K562 (cell line): ENCODE data around the gene REM2. TPM values are rescaled to one million over a fixed set of nuclear protein-coding genes. Genes with fewer than 3 reads are reported as not detected.

Experiments used
- BRF1 ChIP-seq: IDR thresholded peaks from 3 replicates; pipeline ENCODE4 v1.6.1; 2011; ENCODE audit warnings: borderline replicate concordance, mild to moderate bottlenecking; ENCODE audit not compliant: insufficient read length; ENCODE audit errors: extremely low read depth
- CHD7 ChIP-seq: fragments of 200-600 bp; sonication (generic); IDR thresholded peaks from one replicate; pipeline ENCODE4 v1.6.1; 2012; ENCODE audit warnings: mild to moderate bottlenecking, low read depth, low read length, inconsistent platforms
- HINFP ChIP-seq: fragments of 450-650 bp; conservative IDR thresholded peaks from 2 replicates; pipeline ENCODE4 v1.6.1; 2016; ENCODE audit warnings: missing genetic modification characterization, low read depth, mild to moderate bottlenecking, control low read depth, missing compliant biosample characterization
- HOMEZ ChIP-seq: fragments of 250-450 bp; sonication (Bioruptor Pico); IDR thresholded peaks from 2 replicates; pipeline ENCODE4 v1.4.0; 2020; ENCODE audit warnings: mild to moderate bottlenecking, moderate library complexity
- MCM2 ChIP-seq: fragments of 450-650 bp; IDR thresholded peaks from 2 replicates; pipeline ENCODE4 v1.6.1; 2017; ENCODE audit warnings: low read depth, mild to moderate bottlenecking
- MYBL2 ChIP-seq, 2 experiments: fragments of 450-650 bp in 1 of 2; sonication (generic) in 1 of 2; formaldehyde crosslinking in 1 of 2; IDR thresholded peaks; 2 replicates each; pipeline versions ENCODE4 v1.6.1 to v1.8.1; 2017 to 2022; ENCODE audit warnings: borderline replicate concordance in 1 of 2, inconsistent platforms in 1 of 2, low read depth in 1 of 2, mild to moderate bottlenecking in 1 of 2, missing genetic modification reagents in 1 of 2, moderate library complexity in 1 of 2
- NBN ChIP-seq: fragments of 450-650 bp; IDR thresholded peaks from 2 replicates; pipeline ENCODE4 v1.6.1; 2016; ENCODE audit warnings: low read depth, mild to moderate bottlenecking
- PHB ChIP-seq: fragments of 250-450 bp; sonication (Bioruptor Pico); IDR thresholded peaks from 2 replicates; pipeline ENCODE4 v1.5.0; 2021
- RAD51 ChIP-seq: fragments of 450-650 bp; IDR thresholded peaks from 2 replicates; pipeline ENCODE4 v1.7.1; 2016; ENCODE audit warnings: low read depth, mild to moderate bottlenecking, borderline replicate concordance
- RBM34 ChIP-seq: fragments of 200-400 bp; formaldehyde crosslinking; IDR thresholded peaks from 2 replicates; pipeline ENCODE4 v1.6.1; 2018; ENCODE audit warnings: low read length, borderline replicate concordance; ENCODE audit not compliant: insufficient read depth
- TBL1XR1 ChIP-seq, 2 experiments: IDR thresholded peaks; 2 replicates each; pipeline ENCODE4 v1.6.1; 2012; ENCODE audit warnings: improper control_type of control experiment in 2 of 2, low read length in 2 of 2, mild to moderate bottlenecking in 1 of 2
- ZFP30 ChIP-seq: fragments of 250-450 bp; sonication (Bioruptor Pico); IDR thresholded peaks from 2 replicates; pipeline ENCODE4 v1.8.0; 2022; ENCODE audit warnings: moderate library complexity, mild to moderate bottlenecking, inconsistent platforms, borderline replicate concordance
- ZNF23 ChIP-seq: fragments of 250-450 bp; sonication (Bioruptor Pico); IDR thresholded peaks from 2 replicates; pipeline ENCODE4 v1.4.0; 2020; ENCODE audit warnings: mild to moderate bottlenecking
- ZNF311 ChIP-seq: fragments of 250-450 bp; sonication (Bioruptor Pico); IDR thresholded peaks from 2 replicates; pipeline ENCODE4 v1.4.0; 2020; ENCODE audit warnings: mild to moderate bottlenecking, moderate library complexity
- ZNF717 ChIP-seq: fragments of 250-450 bp; sonication (Bioruptor Pico); IDR thresholded peaks from 2 replicates; pipeline ENCODE4 v1.5.0; 2021
- polyA plus RNA-seq, 8 experiments: library from polyadenylated mRNA; depleted of rRNA in 4 of 8; stranded (reverse) in 5 of 8; unstranded in 3 of 8; fragments of >200 nt; fragmentation: Nextera tagmentation in 2 of 8; fragmentation: Illumina TruSeq in 1 of 8; extraction: Ambion mirVana in 2 of 8; extraction: Trizol in 1 of 8; gene quantifications; 2 replicates each; pipeline versions ENCODE4 v1.2.1 to v1.2.3, GENCODE V29; 2011 to 2014; ENCODE audit warnings: inconsistent platforms in 1 of 8, missing spikeins in 1 of 8
- total RNA-seq, 7 experiments: library from RNA; depleted of rRNA in 6 of 7; stranded (reverse); fragments of >200 nt in 6 of 7; fragmentation: Illumina TruSeq in 2 of 7; extraction: Trizol in 2 of 7; gene quantifications; 2 replicates each; pipeline versions ENCODE4 v1.2.1 to v1.2.3, GENCODE V29; 2011 to 2021; ENCODE audit warnings: low replicate concordance in 1 of 7

REM2 gene
- total and polyA plus RNA-seq, 9 of the 15 experiments (the other 6 are each of a cell fraction or from before 2014, with no cell fraction given) = 0.18 to 1.0 (median 0.38) TPM

- no peak for TF ChIP-seq HOMEZ (CRISPR knock-in tag)
- TF ChIP-seq BRF1 = no peak
- no peak for TF ChIP-seq NBN
- TF ChIP-seq MCM2 = no peak
- no peak for TF ChIP-seq ZNF311 (CRISPR knock-in tag)
- no peak for TF ChIP-seq CHD7
- no peak for TF ChIP-seq PHB (CRISPR knock-in tag)
- peak; percentile 51 to 79; a peak in 2 of 4 replicates for TF ChIP-seq TBL1XR1 (IDR thresholded peaks at IDR 0.05; ENCODE audit: low read length in 2 of 2)
- no peak for TF ChIP-seq ZNF23 (CRISPR knock-in tag)
- no peak for TF ChIP-seq RAD51
- TF ChIP-seq MYBL2 (IDR thresholded peaks at IDR 0.05; ENCODE audit: low read depth) = no peak
- no peak for TF ChIP-seq MYBL2 (CRISPR knock-in tag; IDR thresholded peaks at IDR 0.05; ENCODE audit: borderline replicate concordance)
- TF ChIP-seq RBM34 = no peak
- TF ChIP-seq ZNF717 = no peak
- no peak for TF ChIP-seq HINFP (tag)
- TF ChIP-seq ZFP30 (CRISPR knock-in tag) = no peak
Observed at GRCh38 chr14:22897357-22897756, 14.3 kb downstream of the REM2 start (continued).
